Measurements from ENCODE around the gene DIDO1. TPM values are rescaled to one million over a fixed set of nuclear protein-coding genes. Genes with fewer than 3 reads are reported as not detected.
A peak's percentile ranks its signal among the peaks of the same experiment; 100 is the strongest.

DIDO1 gene
- total RNA-seq, 2 experiments from 2014 or later, result 45.9 to 47.4 TPM

- Mint-ChIP-seq H3K27ac (peak overlapping the region; percentile 3), H3K27me3 (no peaks in the 10 kb centered on the region), H3K4me3 (no peak overlapping the region), H3K36me3 (ENCODE audit: low read depth) (peaks cover 71% of the 10 kb centered on the region), H3K4me1 (ENCODE audit: low read depth) (peaks cover 30% of the 10 kb centered on the region), H3K9me3 (no peaks in the 10 kb centered on the region)
- DNase-seq (no peak), ATAC-seq (no peak)
- intact Hi-C loops (cut with micrococcal nuclease), result loop anchor here (10.0 kb wide), 1 partner anchor 49 kb away; the partner anchor contains the start of gene SLC17A9
- ChIA-PET CTCF (interaction anchor here (0.6 to 1.2 kb wide), 2 partner anchors 12 to 23 kb away, joined by 3 read pairs; no protein-coding TSS in a partner anchor), POLR2A (interaction anchor here (0.7 to 6.4 kb wide), 2 partner anchors 14 to 32 kb away, joined by 3 to 50 read pairs; no protein-coding TSS in a partner anchor)
- TF ChIP-seq CTCF (IDR thresholded peaks at IDR 0.05), result no peak
These were observed 20.7 kb downstream of the DIDO1 start for GRCh38 chr20:62905536-62906117.

- CTCF ChIA-PET, result interaction anchor here (0.6 to 7.4 kb wide), 8 partner anchors 12 to 109 kb away, joined by 3 to 113 read pairs (median 4); no protein-coding TSS in a partner anchor
- peaks cover 54% of the 10 kb centered on the region for H3K36me3 Mint-ChIP-seq (ENCODE audit: low read depth)
- H3K4me3 Mint-ChIP-seq, result no peak overlapping the region
- H3K4me1 Mint-ChIP-seq (ENCODE audit: low read depth), result peaks cover 45% of the 10 kb centered on the region
- DNase-seq (peak; percentile 33), ATAC-seq (peak; percentile 35)
- POLR2A ChIA-PET, result interaction anchor here (0.6 to 3.2 kb wide), 10 partner anchors 9 to 47 kb away, joined by 3 to 20 read pairs (median 6); partner anchors contain the start of gene GID8
- no peaks in the 10 kb centered on the region for H3K27me3 Mint-ChIP-seq
- H3K9me3 Mint-ChIP-seq, result no peaks in the 10 kb centered on the region
- H3K27ac Mint-ChIP-seq, result peak overlapping the region; percentile 40
- TF ChIP-seq CTCF (IDR thresholded peaks at IDR 0.05), result no peak
- intact Hi-C loops (cut with micrococcal nuclease), result loop anchor here (10.0 kb wide), 1 partner anchor 52 kb away; the partner anchor contains the start of gene SLC17A9
These were observed 23.2 kb downstream of the DIDO1 start for GRCh38 chr20:62902926-62903615.

GRCh38 chr20:62901891-62902290 lies 24.4 kb downstream of the DIDO1 start:
- peak overlapping the region; percentile 48 for H3K27ac Mint-ChIP-seq
- ATAC-seq (no peak), DNase-seq (no peak)
- CTCF ChIA-PET, result interaction anchor here (0.8 to 7.4 kb wide), 13 partner anchors 13 to 107 kb away, joined by 3 to 113 read pairs (median 6); partner anchors contain the start of gene DIDO1
- intact Hi-C loops (cut with micrococcal nuclease), result loop anchor here (2.0 to 10.0 kb wide), 2 partner anchors 53 to 107 kb away; partner anchors contain the start of gene SLC17A9
- H3K27me3 Mint-ChIP-seq, result no peaks in the 10 kb centered on the region
- peaks cover 46% of the 10 kb centered on the region for H3K36me3 Mint-ChIP-seq (ENCODE audit: low read depth)
- no peak for TF ChIP-seq CTCF (IDR thresholded peaks at IDR 0.05)
- POLR2A ChIA-PET, result interaction anchor here (0.8 to 3.2 kb wide), 6 partner anchors 10 to 37 kb away, joined by 3 to 20 read pairs (median 8); partner anchors contain the start of gene GID8
- no peak overlapping the region for H3K4me3 Mint-ChIP-seq
- no peaks in the 10 kb centered on the region for H3K9me3 Mint-ChIP-seq
- peaks cover 40% of the 10 kb centered on the region for H3K4me1 Mint-ChIP-seq (ENCODE audit: low read depth)

GRCh38 chr20:62900692-62901584 lies 25.4 kb downstream of the DIDO1 start:
- peak; percentile 22 for ATAC-seq
- intact Hi-C loops (cut with micrococcal nuclease), result loop anchor here (2.0 to 10.0 kb wide), 2 partner anchors 54 to 108 kb away; partner anchors contain the start of gene SLC17A9
- H3K27ac Mint-ChIP-seq, result peak overlapping the region; percentile 50
- H3K36me3 Mint-ChIP-seq (ENCODE audit: low read depth), result peaks cover 42% of the 10 kb centered on the region
- H3K4me1 Mint-ChIP-seq (ENCODE audit: low read depth), result peaks cover 40% of the 10 kb centered on the region
- POLR2A ChIA-PET, result interaction anchor here (0.8 to 3.2 kb wide), 10 partner anchors 11 to 53 kb away, joined by 3 to 20 read pairs (median 6); partner anchors contain the start of gene GID8
- CTCF ChIA-PET, result interaction anchor here (0.8 to 7.4 kb wide), 16 partner anchors 14 to 108 kb away, joined by 3 to 113 read pairs (median 6); partner anchors contain the start of gene DIDO1
- no peak overlapping the region for H3K4me3 Mint-ChIP-seq
- DNase-seq, result peak; percentile 31
- TF ChIP-seq CTCF (IDR thresholded peaks at IDR 0.05), result no peak
- no peaks in the 10 kb centered on the region for H3K9me3 Mint-ChIP-seq
- H3K27me3 Mint-ChIP-seq, result no peaks in the 10 kb centered on the region
